Hematopoietic multipotent progenitor cell treated with erythropoietin and hydrocortisone succinate and interleukin-3 and kit ligand, for 4 days (in vitro differentiated cells): Measurements from ENCODE around the gene FBF1.
"Not testable (repeated sequence)": the region's sequence is repeated elsewhere in the genome, so short reads cannot be mapped to it uniquely, and the experiment has no call there.

Experiments
- DNase-seq: peaks from one replicate; pipeline ENCODE4 v3.0.0-alpha.2; 2015

FBF1 gene, protein sequence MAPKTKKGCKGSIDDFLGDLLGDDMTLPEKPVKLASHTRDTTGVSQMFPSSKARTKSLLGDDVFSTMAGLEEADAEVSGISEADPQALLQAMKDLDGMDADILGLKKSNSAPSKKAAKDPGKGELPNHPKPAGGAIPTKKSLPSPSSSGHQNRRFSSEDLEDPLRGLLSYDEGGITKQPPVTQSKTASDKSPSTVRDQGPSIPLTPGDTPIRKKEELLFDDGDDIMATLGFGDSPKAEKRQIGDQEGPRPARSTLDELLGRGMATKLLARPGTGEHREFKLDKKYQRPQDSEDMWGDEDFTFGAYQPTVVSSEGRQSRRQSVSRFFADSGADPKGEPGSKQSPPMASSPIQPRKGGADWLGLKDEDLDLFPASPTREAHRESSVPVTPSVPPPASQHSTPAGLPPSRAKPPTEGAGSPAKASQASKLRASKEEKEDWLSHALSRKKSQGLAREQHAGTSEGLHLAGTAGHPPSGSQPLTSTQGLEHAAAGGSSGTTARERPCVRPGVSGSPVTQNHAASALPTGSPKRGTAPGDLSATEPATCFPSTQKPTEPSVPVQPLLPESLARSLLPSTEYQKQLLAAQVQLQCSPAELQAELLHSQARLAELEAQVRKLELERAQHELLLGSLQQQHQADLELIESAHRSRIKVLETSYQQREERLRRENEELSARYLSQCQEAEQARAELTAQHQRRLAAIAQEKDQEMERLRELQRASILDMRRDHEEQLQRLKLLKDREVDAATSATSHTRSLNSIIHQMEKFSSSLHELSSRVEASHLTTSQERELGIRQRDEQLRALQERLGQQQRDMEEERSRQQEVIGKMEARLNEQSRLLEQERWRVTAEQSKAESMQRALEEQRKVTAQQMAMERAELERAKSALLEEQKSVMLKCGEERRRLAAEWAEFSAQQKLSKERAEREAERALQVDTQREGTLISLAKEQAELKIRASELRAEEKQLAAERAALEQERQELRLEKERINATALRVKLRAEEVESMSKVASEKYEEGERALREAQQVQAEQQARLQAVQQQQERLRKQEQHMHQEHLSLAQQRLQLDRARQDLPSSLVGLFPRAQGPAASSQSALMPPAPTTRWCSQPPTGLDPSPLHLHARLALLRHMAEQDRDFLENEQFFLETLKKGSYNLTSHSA

GRCh38 chr17:75940727-75941441 is at the start of gene FBF1:
FBF1 (minus strand) TSS chr17:75941042; CDS start chr17:75938149, 2,893 bp downstream.
- DNase-seq: peak; percentile 97

DNA sequence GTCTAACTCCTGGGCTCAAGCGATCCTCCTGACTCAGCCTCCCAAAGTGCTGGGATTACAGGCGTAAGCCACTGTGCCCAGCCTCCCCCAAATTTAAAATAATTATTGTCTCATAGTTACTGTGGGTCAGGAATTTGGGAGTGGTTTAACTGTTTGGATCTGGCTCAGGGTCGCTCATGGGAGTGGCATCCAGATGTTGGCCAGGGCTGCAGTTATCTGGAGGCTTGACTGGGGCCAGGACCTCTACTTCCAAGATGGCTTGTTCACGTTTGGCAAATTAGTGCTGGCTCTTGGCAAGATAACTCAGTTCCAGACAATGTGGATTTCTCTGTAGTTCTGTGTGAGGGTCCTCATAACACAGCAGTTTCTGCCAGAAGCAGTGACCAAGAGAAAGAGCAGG is 46.2 kb upstream of the FBF1 start:
- DNase-seq: no peak

- DNase-seq: no peak
These were observed 45.1 kb upstream of the FBF1 start for GRCh38 chr17:75985986-75986385.

DNA sequence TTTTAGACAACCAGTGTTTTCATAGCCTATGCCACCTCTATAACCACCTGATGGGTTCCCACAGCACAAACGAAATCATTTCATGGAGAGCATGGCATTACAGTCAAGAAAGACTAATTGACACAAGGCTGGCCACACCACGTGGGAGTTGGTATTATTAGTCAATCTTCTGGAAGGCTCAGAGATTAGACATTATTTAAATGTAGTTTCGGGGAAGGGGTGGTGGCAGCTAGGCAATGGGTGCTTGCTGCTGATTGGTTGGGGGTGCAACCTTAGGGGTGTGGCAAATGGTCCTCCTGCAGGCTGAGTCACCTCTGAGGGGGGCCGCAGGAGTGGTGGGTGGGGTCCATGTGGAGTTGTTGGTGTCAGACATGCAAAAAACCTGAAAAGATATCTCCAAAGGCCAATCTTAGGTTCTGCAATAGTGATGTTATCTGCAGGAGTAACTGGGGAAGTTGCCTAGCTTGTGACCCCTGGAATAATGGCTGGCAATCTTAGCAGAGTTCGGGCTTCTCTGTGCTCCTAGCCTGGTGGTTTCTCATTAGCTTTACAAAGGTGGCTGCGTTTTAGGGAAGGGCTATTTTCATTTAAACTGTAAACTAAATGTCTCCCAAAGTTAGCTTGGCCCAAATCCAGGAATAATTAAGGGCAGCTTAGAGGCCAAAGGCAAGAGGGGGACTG is 42.8 kb upstream of the FBF1 start:
- DNase-seq: peak; percentile 88

GRCh38 chr17:75981019-75981615 is 40.3 kb upstream of the FBF1 start:
- DNase-seq: no peak

- no peak for DNase-seq
These were observed 39.6 kb upstream of the FBF1 start for GRCh38 chr17:75980188-75981018.

GRCh38 chr17:75979705-75980187 is 38.9 kb upstream of the FBF1 start:
- DNase-seq: no peak

DNA sequence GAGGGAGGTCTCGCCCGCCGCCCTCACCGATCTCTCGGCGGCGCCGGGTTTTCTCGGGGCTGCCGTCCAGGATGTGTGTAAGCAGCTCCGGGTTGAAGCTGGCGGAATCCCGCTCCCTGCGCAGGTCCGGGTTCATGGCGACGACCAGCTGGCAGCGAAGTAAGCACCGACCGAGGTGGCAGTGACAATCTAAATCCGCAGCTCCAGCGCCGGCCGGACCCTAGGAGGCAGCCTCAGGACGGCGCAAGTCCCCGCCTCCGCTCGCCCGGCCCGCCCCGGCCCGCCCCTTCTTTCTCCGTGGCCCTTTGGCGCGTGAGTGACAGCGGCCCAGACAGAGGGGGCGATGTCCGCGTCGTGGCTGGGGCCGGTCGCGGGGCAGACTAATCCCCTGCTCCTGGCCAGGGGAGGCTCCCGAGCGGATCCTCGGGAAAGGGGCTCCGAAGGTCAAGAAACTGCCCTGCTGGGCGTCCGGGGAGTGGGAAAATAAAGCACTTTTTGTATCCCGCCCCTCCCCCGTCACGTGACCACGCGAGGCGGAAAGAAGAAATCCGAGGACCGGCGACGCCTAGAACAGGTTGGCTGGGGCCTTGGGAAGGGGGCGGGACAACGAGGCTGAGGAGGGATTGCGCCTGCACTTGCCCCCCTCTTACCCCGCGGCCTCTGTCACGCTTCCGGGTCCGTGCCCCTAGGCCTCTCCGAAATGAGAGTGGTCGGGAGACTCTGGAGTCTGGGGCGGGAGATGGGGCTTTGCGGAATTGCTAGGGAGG is 38.3 kb upstream of the FBF1 start, which contains the start of the genes ACOX1 and TEN1:
TSS of gene ACOX1 (minus strand) at position 229 of the 767 bp plus-strand sequence. CDS start at position 136, 93 bp downstream.
TSS of gene TEN1 (plus strand) at position 303 of the 767 bp plus-strand sequence. CDS start 6,953 bp downstream, outside the sequence.
- peak; percentile 99 for DNase-seq

GRCh38 chr17:75976175-75976848 is 35.5 kb upstream of the FBF1 start:
- DNase-seq: peak; percentile 65

DNA sequence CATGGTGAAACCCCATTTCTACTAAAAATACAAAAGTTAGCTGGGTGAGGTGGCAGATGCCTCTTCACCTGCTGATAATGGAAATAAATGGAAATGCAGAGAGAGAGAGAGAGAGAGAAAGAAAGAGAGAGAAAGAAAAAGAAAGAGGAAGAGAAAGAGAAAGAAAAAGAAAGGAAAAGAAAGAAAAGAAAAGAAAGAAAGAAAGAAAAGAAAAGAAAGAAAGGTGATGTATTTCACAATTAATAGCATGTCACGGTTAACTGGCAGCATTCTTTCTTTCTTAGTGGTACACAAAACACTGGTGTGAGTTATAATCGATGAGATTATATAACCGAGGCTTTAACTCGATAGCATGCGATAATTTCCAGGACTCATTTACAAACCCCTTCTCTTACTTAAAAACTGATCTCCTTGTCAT is 34.9 kb upstream of the FBF1 start:
- no peak for DNase-seq

DNA sequence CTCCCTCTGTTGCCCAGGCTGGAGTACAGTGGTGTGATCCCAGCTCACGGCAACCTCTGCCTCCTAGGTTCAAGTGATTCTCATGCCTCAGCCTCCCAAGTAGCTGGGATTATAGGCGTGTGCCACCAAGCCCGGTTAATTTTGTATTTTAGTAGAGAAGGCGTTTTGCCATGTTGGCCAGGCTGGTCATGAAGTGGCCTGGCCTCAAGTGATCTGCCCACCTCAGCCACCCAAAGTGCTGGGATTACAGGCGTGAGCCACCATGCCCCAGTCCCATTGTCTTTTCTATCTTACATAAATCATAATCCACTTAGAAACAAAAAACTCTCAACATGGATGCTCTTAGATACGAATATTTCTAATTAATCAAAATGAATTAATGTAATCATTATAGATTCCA is 34.3 kb upstream of the FBF1 start:
- DNase-seq: not testable (repeated sequence)

DNA sequence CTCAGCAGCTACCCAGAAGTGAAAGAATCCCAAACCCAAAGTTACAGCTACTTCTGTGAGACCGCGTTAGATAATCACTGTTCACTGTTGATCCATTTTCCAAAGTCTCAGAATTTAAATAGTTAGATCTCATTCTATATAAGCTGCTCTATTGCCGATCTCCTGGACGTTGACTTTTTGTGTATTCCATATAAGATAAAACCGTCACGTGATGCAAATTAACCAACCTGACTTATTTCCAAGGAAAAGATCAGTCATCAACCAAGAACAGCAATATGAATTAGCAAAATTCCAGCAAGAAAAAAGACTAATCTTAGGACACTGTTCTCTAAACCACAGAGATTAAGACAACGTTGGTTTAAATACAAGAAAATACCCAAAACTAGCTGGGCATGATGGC is 29.8 kb upstream of the FBF1 start:
- no peak for DNase-seq

- DNase-seq: peak; percentile 62
These were observed 29.2 kb upstream of the FBF1 start for GRCh38 chr17:75970011-75970523.

DNA sequence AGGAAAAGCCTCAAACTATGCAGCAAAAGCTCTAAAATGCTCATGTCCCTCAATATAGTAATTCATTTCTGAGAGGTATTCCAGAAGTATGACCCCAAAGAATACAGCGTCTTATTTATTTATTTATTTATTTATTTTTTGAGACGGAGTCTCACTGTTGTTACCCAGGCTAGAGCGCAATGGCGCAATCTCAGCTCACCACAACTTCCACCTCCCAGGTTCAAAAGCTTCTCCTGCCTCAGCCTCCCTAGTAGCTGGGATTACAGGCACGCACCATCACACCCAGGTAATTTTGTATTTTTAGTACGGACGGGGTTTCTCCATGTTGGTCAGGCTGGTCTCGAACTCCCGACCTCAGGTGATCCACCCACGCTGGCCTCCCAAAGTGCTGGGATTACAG is 28.2 kb upstream of the FBF1 start:
- not testable (repeated sequence) for DNase-seq

- DNase-seq: no peak
These were observed 24.6 kb upstream of the FBF1 start for GRCh38 chr17:75965468-75965867.

- DNase-seq: no peak
These were observed 19.1 kb upstream of the FBF1 start for GRCh38 chr17:75959839-75960511.

DNA sequence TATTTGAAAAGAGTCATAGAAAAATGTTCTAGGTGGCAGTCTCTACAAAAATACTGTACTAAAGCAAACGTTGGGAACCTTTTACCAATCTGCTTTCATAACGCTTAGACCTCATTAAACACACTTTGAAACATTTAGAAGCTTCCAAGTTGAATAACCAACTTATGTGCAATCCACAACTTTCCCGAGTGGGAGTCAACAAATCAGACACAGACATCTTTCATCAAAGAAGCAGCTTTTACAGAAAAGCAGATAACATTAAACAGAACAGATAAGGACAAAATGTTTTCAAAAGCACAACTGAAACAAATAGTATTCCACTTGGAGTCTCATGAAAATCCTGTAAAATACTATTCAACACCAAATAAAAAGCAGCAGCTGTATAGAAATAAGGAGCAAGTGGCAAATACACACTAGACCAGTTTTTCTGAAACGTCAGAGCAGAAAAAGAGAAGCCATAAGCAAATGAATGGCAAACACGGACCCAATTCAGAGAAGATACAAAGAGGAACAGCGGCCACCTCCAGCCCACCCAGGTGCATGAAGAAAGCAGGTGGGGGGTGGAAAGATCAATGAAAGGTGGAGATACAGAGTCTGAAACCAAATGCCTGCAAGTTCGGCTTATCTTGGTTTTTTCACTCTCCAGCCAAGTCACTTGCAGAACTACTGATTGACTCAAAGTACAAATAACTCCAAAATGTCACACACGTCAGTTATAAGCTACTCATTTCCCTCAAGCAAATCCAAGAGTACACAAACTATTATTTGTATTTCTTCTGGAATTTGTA is 18.4 kb upstream of the FBF1 start:
- DNase-seq: no peak
